ENCODE data around the gene COMMD7.

The COMMD7 gene

GRCh38 chr20:32685541-32686529 is 57.4 kb downstream of the COMMD7 start:
- DNase-seq (no peak), ATAC-seq (replicated peaks) (no peak)
- no peaks in the 10 kb centered on the region for H3K27me3 Mint-ChIP-seq
- peaks cover 0 to 4% of the 10 kb centered on the region in 2 donors for H3K36me3 Mint-ChIP-seq
- H3K9me3 Mint-ChIP-seq = peaks cover 0 to 2% of the 10 kb centered on the region in 2 donors
- no peak overlapping the region for H3K4me3 Mint-ChIP-seq
- H3K4me1 Mint-ChIP-seq = peaks cover 10 to 15% of the 10 kb centered on the region in 2 donors
- H3K27ac Mint-ChIP-seq = peak overlapping the region; percentile 63

- Mint-ChIP-seq H3K27me3 (no peaks in the 10 kb centered on the region), H3K4me3 (no peak overlapping the region), H3K27ac (no peak overlapping the region), H3K9me3 (peaks cover 0 to 2% of the 10 kb centered on the region in 2 donors), H3K36me3 (no peaks in the 10 kb centered on the region), H3K4me1 (peaks cover 12 to 19% of the 10 kb centered on the region in 2 donors)
- DNase-seq (no peak), ATAC-seq (replicated peaks) (no peak)
Observed at GRCh38 chr20:32682508-32682987, 60.7 kb downstream of the COMMD7 start.

- Mint-ChIP-seq H3K4me3 (peak overlapping the region; percentile 34 to 44), H3K27me3 (no peaks in the 10 kb centered on the region), H3K36me3 (no peaks in the 10 kb centered on the region), H3K27ac (peak overlapping the region; percentile 62), H3K4me1 (peaks cover 16 to 22% of the 10 kb centered on the region in 2 donors), H3K9me3 (peaks cover 0 to 2% of the 10 kb centered on the region in 2 donors)
- DNase-seq (no peak), ATAC-seq (replicated peaks) (peak; percentile 60 to 62)
Observed at GRCh38 chr20:32681175-32682084, 61.8 kb downstream of the COMMD7 start.

GRCh38 chr20:32680544-32681174 is 62.6 kb downstream of the COMMD7 start:
- Mint-ChIP-seq H3K27ac (no peak overlapping the region), H3K4me1 (peaks cover 12 to 22% of the 10 kb centered on the region in 2 donors), H3K36me3 (no peaks in the 10 kb centered on the region), H3K9me3 (peaks cover 0 to 2% of the 10 kb centered on the region in 2 donors), H3K27me3 (no peaks in the 10 kb centered on the region), H3K4me3 (peak overlapping the region in 1 of 2 donors; percentile 44)
- ATAC-seq (replicated peaks) = no peak
- DNase-seq = no peak

GRCh38 chr20:32678948-32679347 is 64.3 kb downstream of the COMMD7 start:
- ATAC-seq (replicated peaks) = no peak
- DNase-seq = no peak
- H3K36me3 Mint-ChIP-seq = no peaks in the 10 kb centered on the region
- H3K9me3 Mint-ChIP-seq = peaks cover 0 to 2% of the 10 kb centered on the region in 2 donors
- no peaks in the 10 kb centered on the region for H3K27me3 Mint-ChIP-seq
- peaks cover 18 to 35% of the 10 kb centered on the region in 2 donors for H3K4me1 Mint-ChIP-seq
- H3K27ac Mint-ChIP-seq = no peak overlapping the region
- no peak overlapping the region for H3K4me3 Mint-ChIP-seq

- Mint-ChIP-seq H3K4me1 (peaks cover 20 to 38% of the 10 kb centered on the region in 2 donors), H3K27me3 (no peaks in the 10 kb centered on the region), H3K27ac (no peak overlapping the region), H3K4me3 (no peak overlapping the region), H3K9me3 (peaks cover 0 to 2% of the 10 kb centered on the region in 2 donors), H3K36me3 (no peaks in the 10 kb centered on the region)
- DNase-seq (no peak), ATAC-seq (replicated peaks) (no peak)
Observed at GRCh38 chr20:32675223-32675975, 67.9 kb downstream of the COMMD7 start.

GRCh38 chr20:32674362-32674789 is 68.9 kb downstream of the COMMD7 start:
- no peaks in the 10 kb centered on the region for H3K27me3 Mint-ChIP-seq
- peaks cover 20 to 38% of the 10 kb centered on the region in 2 donors for H3K4me1 Mint-ChIP-seq
- DNase-seq (no peak), ATAC-seq (replicated peaks) (peak; percentile 43 to 58)
- H3K36me3 Mint-ChIP-seq = no peaks in the 10 kb centered on the region
- H3K27ac Mint-ChIP-seq = no peak overlapping the region
- H3K4me3 Mint-ChIP-seq = no peak overlapping the region
- H3K9me3 Mint-ChIP-seq = peaks cover 0 to 2% of the 10 kb centered on the region in 2 donors

GRCh38 chr20:32672982-32673851 is 70.0 kb downstream of the COMMD7 start:
- H3K27ac Mint-ChIP-seq = peak overlapping the region; percentile 92
- H3K36me3 Mint-ChIP-seq = no peaks in the 10 kb centered on the region
- no peaks in the 10 kb centered on the region for H3K27me3 Mint-ChIP-seq
- ATAC-seq (replicated peaks) (peak; percentile 81 to 82), DNase-seq (peak; percentile 24)
- peaks cover 20 to 38% of the 10 kb centered on the region in 2 donors for H3K4me1 Mint-ChIP-seq
- H3K4me3 Mint-ChIP-seq = peak overlapping the region; percentile 75 to 83
- H3K9me3 Mint-ChIP-seq = peaks cover 0 to 2% of the 10 kb centered on the region in 2 donors

- peaks cover 20 to 36% of the 10 kb centered on the region in 2 donors for H3K4me1 Mint-ChIP-seq
- peak overlapping the region; percentile 92 for H3K27ac Mint-ChIP-seq
- peak overlapping the region; percentile 75 to 83 for H3K4me3 Mint-ChIP-seq
- H3K27me3 Mint-ChIP-seq = no peaks in the 10 kb centered on the region
- DNase-seq (no peak), ATAC-seq (replicated peaks) (peak; percentile 37 to 38)
- H3K36me3 Mint-ChIP-seq = no peaks in the 10 kb centered on the region
- peaks cover 0 to 2% of the 10 kb centered on the region in 2 donors for H3K9me3 Mint-ChIP-seq
Observed at GRCh38 chr20:32672394-32672981, 70.8 kb downstream of the COMMD7 start.

- H3K4me3 Mint-ChIP-seq = no peak overlapping the region
- no peaks in the 10 kb centered on the region for H3K36me3 Mint-ChIP-seq
- no peak overlapping the region for H3K27ac Mint-ChIP-seq
- peaks cover 17 to 34% of the 10 kb centered on the region in 2 donors for H3K4me1 Mint-ChIP-seq
- DNase-seq = no peak
- no peaks in the 10 kb centered on the region for H3K27me3 Mint-ChIP-seq
- H3K9me3 Mint-ChIP-seq = peaks cover 0 to 2% of the 10 kb centered on the region in 2 donors
- no peak for ATAC-seq (replicated peaks)
Observed at GRCh38 chr20:32670773-32671455, 72.4 kb downstream of the COMMD7 start.

- Mint-ChIP-seq H3K27ac (no peak overlapping the region), H3K4me1 (peaks cover 3 to 12% of the 10 kb centered on the region in 2 donors), H3K9me3 (peaks cover 0 to 2% of the 10 kb centered on the region in 2 donors), H3K27me3 (peaks cover 0 to 6% of the 10 kb centered on the region in 2 donors), H3K4me3 (no peak overlapping the region), H3K36me3 (no peaks in the 10 kb centered on the region)
- no peak for DNase-seq
- no peak for ATAC-seq (replicated peaks)
Observed at GRCh38 chr20:32667027-32667426, 76.2 kb downstream of the COMMD7 start.

Measured in stimulated activated naive B cell treated with anti-CD40 and anti-IgM and Interleukin-4, amounts not matched to agents 10 μg/mL and 1 μg/mL and 100 μg/mL, for 72 hours (primary cell).